ENCODE measurements around the gene RGS17.

GRCh38 chr6:153028963-153029362 is 102.1 kb downstream of the RGS17 start:
- no peak for TF ChIP-seq ZNF473 (tag by site-specific recombination; IDR thresholded peaks at IDR 0.05)
- no peak for TF ChIP-seq REST (tag by site-specific recombination; IDR thresholded peaks at IDR 0.05)
- no peak for TF ChIP-seq ZBTB26 (tag by site-specific recombination; optimal IDR thresholded peaks at IDR 0.05)
- no peak for TF ChIP-seq KLF16 (tag by site-specific recombination; IDR thresholded peaks at IDR 0.05)
- no peak for TF ChIP-seq TCF7L2 (IDR thresholded peaks at IDR 0.05; ENCODE audit: borderline replicate concordance, low read depth, low read length)
- no peak for TF ChIP-seq ZNF549 (tag by site-specific recombination; IDR thresholded peaks at IDR 0.05)
- TF ChIP-seq ZNF239 (tag by site-specific recombination; IDR thresholded peaks at IDR 0.05), result no peak
- no peak for TF ChIP-seq ZNF114 (tag by site-specific recombination; IDR thresholded peaks at IDR 0.05)
- no peak for TF ChIP-seq CTCF (tag by site-specific recombination; IDR thresholded peaks at IDR 0.05)
- no peak for TF ChIP-seq ZNF23 (tag by site-specific recombination; IDR thresholded peaks at IDR 0.05; ENCODE audit: borderline replicate concordance)
- TF ChIP-seq ZBTB21 (tag by site-specific recombination; IDR thresholded peaks at IDR 0.05), result no peak
- TF ChIP-seq ZNF529 (tag by site-specific recombination; IDR thresholded peaks at IDR 0.05; ENCODE audit: insufficient replicate concordance), result no peak
- TF ChIP-seq TSHZ1 (tag by site-specific recombination; IDR thresholded peaks at IDR 0.05; ENCODE audit: borderline replicate concordance), result no peak
